H1 (cell line): Measurements from ENCODE around the gene SIX5. TPM values are rescaled to one million over a fixed set of nuclear protein-coding genes. Genes with fewer than 3 reads are reported as not detected.

ENCODE experiments used
- BRCA1 ChIP-seq: IDR thresholded peaks from 2 replicates; pipeline ENCODE4 v1.6.1; 2012; ENCODE audit warnings: low read depth, low read length, improper control_type of control experiment
- GABPA ChIP-seq: IDR thresholded peaks from 2 replicates; pipeline ENCODE4 v1.6.1; 2011; ENCODE audit warnings: mild to moderate bottlenecking, low read length, moderate library complexity, borderline replicate concordance; ENCODE audit not compliant: insufficient read depth
- GTF2F1 ChIP-seq: IDR thresholded peaks from 2 replicates; pipeline ENCODE4 v1.6.1; 2012; ENCODE audit warnings: low read depth, low read length, improper control_type of control experiment, borderline replicate concordance
- POU5F1 ChIP-seq: IDR thresholded peaks from 2 replicates; pipeline ENCODE4 v1.6.1; 2011; ENCODE audit warnings: low read depth, mild to moderate bottlenecking, low read length, moderate library complexity
- polyA plus RNA-seq, 7 experiments: library from polyadenylated mRNA; depleted of rRNA in 3 of 7; stranded (reverse) in 5 of 7; unstranded in 2 of 7; fragments of >200 nt in 5 of 7; fragments of 200-250 nt in 2 of 7; gene quantifications; 1 replicate in 5 of 7; 2 replicates in 1 of 7; 4 replicates in 1 of 7; pipeline versions ENCODE4 v1.2.1 to v1.2.3, GENCODE V29; 2011 to 2013; ENCODE audit warnings: missing spikeins in 2 of 7, mixed read lengths in 2 of 7
- total RNA-seq: library from RNA; stranded (reverse); fragmentation: NEBNext Ultra II Directional; extraction: Animal tissue kit (Norgen Biotek cat#: 25700); gene quantifications from 2 replicates; pipeline ENCODE4 v1.2.1, GENCODE V29; 2021

The SIX5 gene
- total and polyA plus RNA-seq, 2 of the 8 experiments (the other 6 are each of a cell fraction or from before 2014, with no cell fraction given), result 20.9 to 24.2 TPM

GRCh38 chr19:45742969-45743368, 26.1 kb downstream of the SIX5 start (continued):
- TF ChIP-seq GTF2F1 (no peak), BRCA1 (no peak), POU5F1 (no peak), GABPA (no peak)
